Measurements from ENCODE around the gene SFT2D1. TPM values are rescaled to one million over a fixed set of nuclear protein-coding genes. Genes with fewer than 3 reads are reported as not detected.
A peak's percentile ranks its signal among the peaks of the same experiment; 100 is the strongest.
"Not testable (repeated sequence)": the region's sequence is repeated elsewhere in the genome, so short reads cannot be mapped to it uniquely, and the experiment has no call there.

Gene SFT2D1
- total RNA-seq, 2 experiments from 2014 or later: 39.0 to 42.6 TPM

GRCh38 chr6:166351715-166352285, 9.5 kb upstream of the SFT2D1 start:
- Mint-ChIP-seq H3K27ac (no peak overlapping the region), H3K4me1 (ENCODE audit: low read depth) (peaks cover 15% of the 10 kb centered on the region), H3K36me3 (ENCODE audit: low read depth) (no peaks in the 10 kb centered on the region), H3K9me3 (peaks cover 8% of the 10 kb centered on the region), H3K27me3 (no peaks in the 10 kb centered on the region), H3K4me3 (no peak overlapping the region)
- no peak for DNase-seq
- TF ChIP-seq, protein P1, sequence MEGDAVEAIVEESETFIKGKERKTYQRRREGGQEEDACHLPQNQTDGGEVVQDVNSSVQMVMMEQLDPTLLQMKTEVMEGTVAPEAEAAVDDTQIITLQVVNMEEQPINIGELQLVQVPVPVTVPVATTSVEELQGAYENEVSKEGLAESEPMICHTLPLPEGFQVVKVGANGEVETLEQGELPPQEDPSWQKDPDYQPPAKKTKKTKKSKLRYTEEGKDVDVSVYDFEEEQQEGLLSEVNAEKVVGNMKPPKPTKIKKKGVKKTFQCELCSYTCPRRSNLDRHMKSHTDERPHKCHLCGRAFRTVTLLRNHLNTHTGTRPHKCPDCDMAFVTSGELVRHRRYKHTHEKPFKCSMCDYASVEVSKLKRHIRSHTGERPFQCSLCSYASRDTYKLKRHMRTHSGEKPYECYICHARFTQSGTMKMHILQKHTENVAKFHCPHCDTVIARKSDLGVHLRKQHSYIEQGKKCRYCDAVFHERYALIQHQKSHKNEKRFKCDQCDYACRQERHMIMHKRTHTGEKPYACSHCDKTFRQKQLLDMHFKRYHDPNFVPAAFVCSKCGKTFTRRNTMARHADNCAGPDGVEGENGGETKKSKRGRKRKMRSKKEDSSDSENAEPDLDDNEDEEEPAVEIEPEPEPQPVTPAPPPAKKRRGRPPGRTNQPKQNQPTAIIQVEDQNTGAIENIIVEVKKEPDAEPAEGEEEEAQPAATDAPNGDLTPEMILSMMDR (IDR thresholded peaks at IDR 0.05): no peak
- no peak for ATAC-seq
- intact Hi-C loops (cut with micrococcal nuclease): no loop called here
- CTCF ChIA-PET: no interaction called here
- POLR2A ChIA-PET: no interaction called here

GRCh38 chr6:166348305-166348949, 6.1 kb upstream of the SFT2D1 start:
- intact Hi-C loops (cut with micrococcal nuclease): no loop called here
- Mint-ChIP-seq H3K27me3 (no peaks in the 10 kb centered on the region), H3K27ac (no peak overlapping the region), H3K4me3 (no peak overlapping the region), H3K4me1 (ENCODE audit: low read depth) (peaks cover 15% of the 10 kb centered on the region), H3K9me3 (peaks cover 8% of the 10 kb centered on the region), H3K36me3 (ENCODE audit: low read depth) (no peaks in the 10 kb centered on the region)
- POLR2A ChIA-PET: no interaction called here
- ATAC-seq (peak; percentile 56), DNase-seq (no peak)
- CTCF ChIA-PET: no interaction called here
- TF ChIP-seq, protein P1 (IDR thresholded peaks at IDR 0.05): no peak

GRCh38 chr6:166346965-166347364, 4.6 kb upstream of the SFT2D1 start:
- DNase-seq (no peak), ATAC-seq (no peak)
- no peaks in the 10 kb centered on the region for H3K27me3 Mint-ChIP-seq
- H3K27ac Mint-ChIP-seq: no peak overlapping the region
- POLR2A ChIA-PET: interaction anchor here (1.3 kb wide), 1 partner anchor 27 kb away, joined by 3 read pairs; no protein-coding TSS in a partner anchor
- H3K36me3 Mint-ChIP-seq (ENCODE audit: low read depth): no peaks in the 10 kb centered on the region
- no peak overlapping the region for H3K4me3 Mint-ChIP-seq
- CTCF ChIA-PET: interaction anchor here (1.5 kb wide), 1 partner anchor 34 kb away, joined by 4 read pairs; no protein-coding TSS in a partner anchor
- H3K9me3 Mint-ChIP-seq: peaks cover 8% of the 10 kb centered on the region
- TF ChIP-seq, protein P1 (IDR thresholded peaks at IDR 0.05): no peak
- intact Hi-C loops (cut with micrococcal nuclease): no loop called here
- peaks cover 18% of the 10 kb centered on the region for H3K4me1 Mint-ChIP-seq (ENCODE audit: low read depth)

DNA sequence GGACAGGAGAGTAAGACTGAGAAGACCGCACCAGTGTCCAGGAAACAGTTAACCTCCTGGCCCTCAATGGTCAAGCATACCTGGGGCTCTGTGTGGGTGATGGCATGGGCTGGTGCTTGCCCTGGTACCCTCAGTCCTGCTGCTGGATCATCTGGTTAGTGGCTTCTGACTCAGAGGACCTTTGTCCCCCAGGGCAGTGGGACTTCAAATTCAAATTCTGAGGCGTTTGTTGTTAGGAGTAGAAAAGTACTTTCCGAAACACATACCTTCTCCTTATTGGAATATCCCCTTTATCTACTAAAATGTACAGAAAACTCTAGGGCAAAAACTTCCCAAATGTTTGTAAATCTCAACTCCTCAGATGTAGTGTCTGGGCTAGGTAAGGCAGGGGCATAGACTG, 4.1 kb upstream of the SFT2D1 start:
- intact Hi-C loops (cut with micrococcal nuclease): no loop called here
- TF ChIP-seq, protein P1 (IDR thresholded peaks at IDR 0.05): no peak
- POLR2A ChIA-PET: interaction anchor here (1.3 kb wide), 1 partner anchor 28 kb away, joined by 3 read pairs; no protein-coding TSS in a partner anchor

DNA sequence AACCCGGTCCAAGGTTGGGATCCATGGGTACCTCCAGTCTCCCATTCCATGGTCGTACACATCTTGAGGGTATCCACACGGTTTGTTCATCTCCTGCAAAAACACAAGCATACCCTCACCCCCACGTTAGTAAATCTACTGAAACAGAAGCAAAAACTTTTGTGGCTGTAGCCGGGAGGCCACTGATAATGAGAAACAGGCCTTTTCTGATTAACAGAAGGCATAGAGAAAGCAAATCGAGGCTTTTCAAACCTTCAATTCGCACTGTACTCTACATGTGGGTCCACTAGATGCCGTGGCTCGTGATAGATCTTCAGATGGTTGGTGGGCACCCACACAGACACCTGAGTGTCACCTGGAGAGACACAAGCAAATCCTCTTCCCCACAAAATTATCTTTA, 3.3 kb upstream of the SFT2D1 start:
- H3K36me3 Mint-ChIP-seq (ENCODE audit: low read depth); H3K4me3 Mint-ChIP-seq; H3K27ac Mint-ChIP-seq; H3K27me3 Mint-ChIP-seq; ATAC-seq; CTCF ChIA-PET; POLR2A ChIA-PET; DNase-seq; H3K9me3 Mint-ChIP-seq; intact Hi-C loops (cut with micrococcal nuclease): not testable (repeated sequence)
- H3K4me1 Mint-ChIP-seq (ENCODE audit: low read depth): peaks cover 18% of the 10 kb centered on the region

More for the DNA sequence above, 4.1 kb upstream of the SFT2D1 start:
- H3K27me3 Mint-ChIP-seq: no peaks in the 10 kb centered on the region
- ATAC-seq: no peak
- DNase-seq: no peak
- peaks cover 18% of the 10 kb centered on the region for H3K4me1 Mint-ChIP-seq (ENCODE audit: low read depth)
- peaks cover 8% of the 10 kb centered on the region for H3K9me3 Mint-ChIP-seq
- CTCF ChIA-PET: interaction anchor here (1.5 kb wide), 1 partner anchor 33 kb away, joined by 4 read pairs; no protein-coding TSS in a partner anchor
- peaks cover 1% of the 10 kb centered on the region for H3K36me3 Mint-ChIP-seq (ENCODE audit: low read depth)
- no peak overlapping the region for H3K27ac Mint-ChIP-seq
- no peak overlapping the region for H3K4me3 Mint-ChIP-seq

DNA sequence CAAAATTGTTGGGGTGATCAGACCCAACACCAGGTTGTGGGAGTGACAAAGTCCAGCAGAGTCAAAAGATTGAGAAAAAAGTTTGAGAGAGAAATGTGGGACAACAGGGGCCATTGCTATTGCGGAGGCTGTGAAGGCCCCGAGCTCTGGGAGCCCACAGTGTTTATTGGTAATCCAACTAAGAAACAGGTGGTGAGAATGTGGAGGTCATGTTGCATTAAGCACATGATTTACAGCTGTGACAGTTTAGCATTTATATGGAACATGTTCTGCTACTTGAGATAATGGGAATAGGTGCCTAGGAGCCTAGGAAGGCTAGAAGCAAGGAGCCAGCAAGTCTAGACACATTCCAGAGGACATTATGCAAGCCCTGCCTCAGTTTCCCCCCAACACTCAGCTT, 2.6 kb upstream of the SFT2D1 start:
- ChIA-PET POLR2A (interaction anchor here (1.8 kb wide), 1 partner anchor 8 kb away, joined by 4 read pairs; no protein-coding TSS in a partner anchor), CTCF (interaction anchor here (1.1 kb wide), 1 partner anchor 11 kb away, joined by 3 read pairs; no protein-coding TSS in a partner anchor)
- intact Hi-C loops (cut with micrococcal nuclease): loop anchor here (5.0 kb wide), 1 partner anchor 37 kb away; the partner anchor contains the start of gene MPC1
- not testable (repeated sequence) for H3K4me3 Mint-ChIP-seq; ATAC-seq; DNase-seq; H3K27me3 Mint-ChIP-seq; H3K27ac Mint-ChIP-seq; H3K36me3 Mint-ChIP-seq (ENCODE audit: low read depth); H3K9me3 Mint-ChIP-seq
- H3K4me1 Mint-ChIP-seq (ENCODE audit: low read depth): peaks cover 18% of the 10 kb centered on the region
